Uterus (tissue), 2 donors: ENCODE data around the gene ARL14.

Experiments used
- POLR2A ChIP-seq, 2 donors: fragments of 450-650 bp; IDR thresholded peaks; one replicate each; pipeline ENCODE4 v1.6.1; 2016; ENCODE audit warnings: antibody characterized with exemption in 2 of 2, mild to moderate bottlenecking in 1 of 2, moderate library complexity in 1 of 2
- TF ChIP-seq, protein P1 (sequence below), 4 experiments: fragments of 200-600 bp in 2 of 4; fragments of 450-650 bp in 2 of 4; sonication (generic) in 2 of 4; IDR thresholded peaks; one replicate each; pipeline ENCODE4 v1.5.1; 2016 to 2019; ENCODE audit warnings: antibody characterized with exemption in 4 of 4, mild to moderate bottlenecking in 2 of 4, moderate library complexity in 1 of 4

DNA sequence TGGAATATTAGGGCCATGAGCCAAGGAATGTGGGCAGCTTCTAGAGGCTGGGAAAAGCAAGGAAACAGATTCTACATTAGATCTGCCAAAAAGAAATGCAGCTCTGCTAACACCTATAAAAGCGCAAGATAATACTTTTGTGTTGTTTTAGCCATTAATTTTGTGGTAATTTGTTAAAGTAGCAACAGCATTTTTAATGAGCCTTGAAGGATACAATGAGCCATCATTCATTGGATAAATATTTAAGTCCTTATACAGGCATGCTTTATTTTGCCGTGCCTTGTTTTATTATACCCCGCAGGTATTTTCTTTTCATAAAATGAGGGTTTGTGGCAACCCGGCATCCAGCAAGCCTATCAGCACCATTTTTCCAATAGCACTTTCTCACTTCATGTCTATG lies 15.0 kb downstream of the ARL14 start:
- TF ChIP-seq POLR2A (IDR thresholded peaks at IDR 0.05): no peak
- TF ChIP-seq, protein P1, sequence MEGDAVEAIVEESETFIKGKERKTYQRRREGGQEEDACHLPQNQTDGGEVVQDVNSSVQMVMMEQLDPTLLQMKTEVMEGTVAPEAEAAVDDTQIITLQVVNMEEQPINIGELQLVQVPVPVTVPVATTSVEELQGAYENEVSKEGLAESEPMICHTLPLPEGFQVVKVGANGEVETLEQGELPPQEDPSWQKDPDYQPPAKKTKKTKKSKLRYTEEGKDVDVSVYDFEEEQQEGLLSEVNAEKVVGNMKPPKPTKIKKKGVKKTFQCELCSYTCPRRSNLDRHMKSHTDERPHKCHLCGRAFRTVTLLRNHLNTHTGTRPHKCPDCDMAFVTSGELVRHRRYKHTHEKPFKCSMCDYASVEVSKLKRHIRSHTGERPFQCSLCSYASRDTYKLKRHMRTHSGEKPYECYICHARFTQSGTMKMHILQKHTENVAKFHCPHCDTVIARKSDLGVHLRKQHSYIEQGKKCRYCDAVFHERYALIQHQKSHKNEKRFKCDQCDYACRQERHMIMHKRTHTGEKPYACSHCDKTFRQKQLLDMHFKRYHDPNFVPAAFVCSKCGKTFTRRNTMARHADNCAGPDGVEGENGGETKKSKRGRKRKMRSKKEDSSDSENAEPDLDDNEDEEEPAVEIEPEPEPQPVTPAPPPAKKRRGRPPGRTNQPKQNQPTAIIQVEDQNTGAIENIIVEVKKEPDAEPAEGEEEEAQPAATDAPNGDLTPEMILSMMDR (IDR thresholded peaks at IDR 0.05): no peak
